ENCODE measurements around the gene STX11.
A peak's percentile ranks its signal among the peaks of the same experiment; 100 is the strongest.

The STX11 gene

GRCh38 chr6:144214622-144215401 lies 64.5 kb downstream of the STX11 start:
- DNase-seq (ENCODE audit: low read depth in 2 of 2), result no peak

GRCh38 chr6:144215402-144215931 lies 65.2 kb downstream of the STX11 start:
- DNase-seq (ENCODE audit: low read depth in 2 of 2), result no peak

- peak; percentile 83 for DNase-seq (ENCODE audit: low read depth in 2 of 2)
Measured at GRCh38 chr6:144215932-144216667, 65.8 kb downstream of the STX11 start.

- peak in 1 of 2 donors; percentile 57 for DNase-seq (ENCODE audit: low read depth in 2 of 2)
Measured at GRCh38 chr6:144216668-144217218, 66.4 kb downstream of the STX11 start.

GRCh38 chr6:144217264-144217663 lies 66.9 kb downstream of the STX11 start:
- no peak for DNase-seq (ENCODE audit: low read depth in 2 of 2)

- no peak for DNase-seq (ENCODE audit: low read depth in 2 of 2)
Measured at GRCh38 chr6:144217797-144218196, 67.5 kb downstream of the STX11 start.

- no peak for DNase-seq (ENCODE audit: low read depth in 2 of 2)
Measured at GRCh38 chr6:144219056-144219685, 68.9 kb downstream of the STX11 start.

- DNase-seq (ENCODE audit: low read depth in 2 of 2), result no peak
Measured at GRCh38 chr6:144220031-144220790, 69.9 kb downstream of the STX11 start.

GRCh38 chr6:144223686-144224085 lies 73.4 kb downstream of the STX11 start:
- no peak for DNase-seq (ENCODE audit: low read depth in 2 of 2)

GRCh38 chr6:144231721-144232120 lies 81.4 kb downstream of the STX11 start:
- DNase-seq (ENCODE audit: low read depth in 2 of 2), result no peak

GRCh38 chr6:144232176-144232831 lies 82.0 kb downstream of the STX11 start:
- DNase-seq (ENCODE audit: low read depth in 2 of 2), result no peak

GRCh38 chr6:144232832-144233230 lies 82.5 kb downstream of the STX11 start:
- DNase-seq (ENCODE audit: low read depth in 2 of 2), result no peak

GRCh38 chr6:144234399-144234798 lies 84.1 kb downstream of the STX11 start:
- DNase-seq (ENCODE audit: low read depth in 2 of 2), result no peak

GRCh38 chr6:144234935-144235334 lies 84.6 kb downstream of the STX11 start:
- no peak for DNase-seq (ENCODE audit: low read depth in 2 of 2)

All from stimulated activated CD8-positive, alpha-beta memory T cell treated with anti-CD3 and anti-CD28 coated beads, Interleukin-2, amount 100 ng/mL, for 48 hours (primary cell).